ENCODE measurements around the gene SYN1.

The SYN1 gene

GRCh38 chrX:47593522-47593921 is 26.1 kb downstream of the SYN1 start:
- no peak for DNase-seq

GRCh38 chrX:47590984-47591383 is 28.7 kb downstream of the SYN1 start:
- no peak for DNase-seq

GRCh38 chrX:47587906-47588735 is 31.5 kb downstream of the SYN1 start:
- no peak for DNase-seq

GRCh38 chrX:47587091-47587891 is 32.4 kb downstream of the SYN1 start:
- DNase-seq: no peak

- DNase-seq: no peak
Measured at GRCh38 chrX:47586043-47586787, 33.4 kb downstream of the SYN1 start.

DNA sequence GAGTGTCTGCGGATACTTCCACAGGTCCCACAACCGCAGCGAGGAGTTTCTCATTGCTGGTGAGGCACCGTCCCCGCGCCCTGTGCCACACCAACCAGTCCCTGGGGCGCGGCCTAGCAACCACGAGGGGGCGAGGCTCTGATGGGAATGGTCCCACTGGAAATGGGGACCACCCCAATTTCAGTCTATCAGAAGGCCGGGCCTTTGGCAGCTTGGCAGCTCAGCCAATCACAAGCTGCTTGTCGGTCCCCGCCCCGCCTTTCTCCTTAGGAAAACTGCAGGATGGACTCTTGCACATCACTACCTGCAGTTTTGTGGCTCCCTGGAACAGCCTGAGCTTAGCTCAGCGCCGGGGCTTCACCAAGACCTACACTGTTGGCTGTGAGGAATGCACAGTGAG is 34.4 kb downstream of the SYN1 start:
- DNase-seq: no peak

DNA sequence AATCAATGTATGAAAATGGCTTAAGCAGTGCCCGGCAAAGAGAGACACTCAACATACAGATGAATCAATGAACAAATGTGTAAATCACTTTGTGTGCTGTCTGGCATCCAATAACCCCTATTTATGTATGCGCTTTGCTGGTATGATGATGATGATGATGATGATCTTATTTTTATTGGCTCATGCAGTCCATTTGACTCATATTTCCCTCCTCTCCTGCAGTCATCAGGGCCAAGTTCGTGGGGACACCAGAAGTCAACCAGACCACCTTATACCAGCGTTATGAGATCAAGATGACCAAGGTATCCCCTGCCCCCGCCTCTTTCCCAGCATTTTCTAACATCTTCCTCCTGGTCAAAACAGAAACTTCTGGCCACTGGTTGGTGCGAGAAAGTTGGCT is 34.9 kb downstream of the SYN1 start:
- no peak for DNase-seq

GRCh38 chrX:47583240-47583861 is 36.3 kb downstream of the SYN1 start:
- no peak for DNase-seq

DNA sequence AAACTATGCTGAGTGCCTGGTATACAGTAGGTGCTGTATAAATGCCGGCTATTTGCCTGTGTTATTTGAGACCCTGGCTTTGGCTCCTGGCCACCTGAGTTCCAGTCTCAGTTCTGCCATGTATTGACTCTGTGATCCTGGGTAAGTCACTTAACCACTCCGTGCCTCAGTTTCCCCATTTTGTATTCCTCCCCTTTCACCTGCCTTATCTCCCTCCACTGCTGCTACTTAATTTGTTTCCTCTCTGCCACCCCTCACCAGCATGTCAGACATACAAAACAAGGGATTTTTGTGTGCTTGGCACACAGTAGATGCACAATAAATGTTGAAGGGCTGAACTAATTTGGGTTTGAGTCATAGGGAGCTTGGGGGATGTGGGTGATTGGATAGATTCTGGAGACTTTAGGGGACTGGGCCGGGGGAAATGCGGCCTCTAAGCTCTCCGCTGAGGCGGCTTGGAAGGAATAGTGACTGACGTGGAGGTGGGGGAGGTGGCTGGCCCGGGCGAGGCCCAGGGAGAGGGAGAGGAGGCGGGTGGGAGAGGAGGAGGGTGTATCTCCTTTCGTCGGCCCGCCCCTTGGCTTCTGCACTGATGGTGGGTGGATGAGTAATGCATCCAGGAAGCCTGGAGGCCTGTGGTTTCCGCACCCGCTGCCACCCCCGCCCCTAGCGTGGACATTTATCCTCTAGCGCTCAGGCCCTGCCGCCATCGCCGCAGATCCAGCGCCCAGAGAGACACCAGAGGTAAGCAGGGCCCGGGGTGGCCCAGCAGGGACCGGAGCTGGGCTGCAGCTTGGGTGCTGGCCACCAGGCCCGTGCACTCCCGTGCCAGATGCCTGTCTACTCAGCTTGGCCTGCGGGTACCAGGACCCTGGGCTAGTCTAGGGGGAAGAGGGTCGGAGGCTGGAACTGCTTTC is 37.7 kb downstream of the SYN1 start, which contains the start of gene TIMP1:
Gene TIMP1, plus strand, starts transcription at position 706 of the 917 bp plus-strand sequence. CDS start 980 bp downstream, outside the sequence.
- peak; percentile 75 for DNase-seq

GRCh38 chrX:47579537-47579936 is 40.1 kb downstream of the SYN1 start:
- no peak for DNase-seq

DNA sequence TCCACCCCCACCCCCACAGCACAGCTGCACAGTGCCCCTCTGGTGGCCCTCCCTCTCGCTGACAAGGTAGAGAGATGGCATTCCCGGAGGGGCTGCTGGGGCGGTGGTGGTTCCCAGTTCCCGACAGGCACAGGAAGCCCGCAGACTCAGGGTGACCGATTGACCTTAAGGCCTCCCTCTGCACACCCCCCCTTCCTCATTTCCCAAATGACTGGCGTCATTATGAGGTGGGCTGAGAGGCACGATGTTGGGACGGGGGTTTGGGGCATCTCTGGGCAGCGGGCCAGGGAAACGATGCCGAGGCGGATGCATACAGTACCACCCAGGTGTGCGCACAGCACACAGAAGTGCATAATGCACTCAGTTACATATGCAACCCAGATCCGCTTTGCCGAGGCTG is 41.0 kb downstream of the SYN1 start:
- DNase-seq: no peak

GRCh38 chrX:47577901-47578300 is 41.8 kb downstream of the SYN1 start:
- DNase-seq: no peak

- DNase-seq: no peak
Measured at GRCh38 chrX:47577424-47577823, 42.2 kb downstream of the SYN1 start.

DNA sequence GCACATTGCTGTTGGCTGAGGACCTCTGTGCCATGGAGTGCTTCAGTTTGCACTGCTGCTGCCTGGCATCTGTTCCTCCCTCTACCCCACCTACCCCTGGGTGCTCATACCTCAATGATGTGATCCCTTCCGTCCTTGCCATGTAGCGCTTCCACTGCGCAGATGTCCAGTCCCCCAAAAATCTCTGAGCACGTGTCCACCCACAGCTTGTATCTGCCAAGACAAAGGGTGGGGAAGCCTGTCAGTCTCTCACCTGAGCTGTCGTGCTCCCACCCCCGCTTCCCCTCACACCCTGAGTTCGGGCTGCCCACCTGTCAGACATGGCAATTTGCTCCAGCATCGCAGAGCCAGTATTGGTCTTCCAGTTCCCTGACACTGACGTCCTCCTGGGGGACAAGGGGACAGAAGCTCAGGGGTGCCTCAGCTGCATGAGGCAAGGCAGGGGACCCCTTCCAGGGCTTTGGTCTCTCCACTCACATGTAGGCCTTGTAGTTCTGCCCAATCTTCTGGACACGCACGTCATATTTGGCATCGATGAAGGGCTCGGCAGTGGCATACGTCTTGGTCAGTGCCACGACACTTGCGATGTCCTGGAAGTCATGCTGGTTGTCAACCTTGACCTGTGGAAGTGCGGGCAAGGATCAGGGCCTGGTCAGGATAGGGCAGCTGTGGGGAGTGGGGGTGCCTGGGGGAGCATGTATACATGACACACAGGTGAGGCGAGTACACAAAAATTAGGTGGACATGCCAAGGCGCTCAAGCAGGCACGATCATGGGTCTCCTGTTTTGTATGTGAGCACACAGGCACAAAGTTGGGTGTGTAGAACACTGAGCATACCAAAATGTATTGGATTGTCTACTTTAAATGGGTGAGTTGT is 43.4 kb downstream of the SYN1 start:
- DNase-seq: no peak

DNA sequence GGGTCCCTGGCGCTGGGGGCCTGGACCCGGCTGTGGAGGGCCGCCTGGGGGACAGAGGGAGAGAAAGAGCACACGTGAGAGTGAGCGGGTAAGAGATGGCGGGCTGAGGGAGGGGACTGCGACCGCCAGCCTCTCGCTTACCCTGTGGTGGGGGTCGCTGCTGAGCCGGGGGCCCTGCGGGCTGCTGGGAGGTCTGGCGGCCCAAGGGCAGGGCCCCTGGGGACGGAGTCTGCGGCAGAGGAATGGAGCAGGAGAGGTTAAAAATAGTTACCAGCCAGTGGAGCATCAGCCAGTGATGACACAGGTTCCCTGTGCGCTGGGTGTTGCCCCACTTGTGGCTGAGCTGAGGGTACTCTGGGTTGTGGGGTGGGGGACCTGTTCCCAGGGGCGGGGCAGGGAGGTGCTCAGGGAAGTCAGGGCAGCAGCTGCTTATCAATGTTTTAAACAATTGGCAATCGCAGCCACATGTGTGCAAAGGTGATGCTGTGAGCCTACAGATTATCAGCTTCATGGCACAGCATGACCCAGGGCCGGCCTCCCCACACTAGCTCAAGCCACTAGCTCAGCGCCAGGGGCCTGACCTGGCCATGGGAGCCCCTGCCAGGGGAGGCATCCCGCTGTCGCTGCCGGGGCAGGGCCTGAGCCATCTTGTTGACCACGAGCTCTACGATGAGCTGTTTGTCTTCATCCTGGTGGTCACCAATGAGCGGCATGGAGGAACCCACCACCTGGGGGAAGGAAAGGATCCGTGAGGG is 44.9 kb downstream of the SYN1 start:
- DNase-seq: peak; percentile 36

DNA sequence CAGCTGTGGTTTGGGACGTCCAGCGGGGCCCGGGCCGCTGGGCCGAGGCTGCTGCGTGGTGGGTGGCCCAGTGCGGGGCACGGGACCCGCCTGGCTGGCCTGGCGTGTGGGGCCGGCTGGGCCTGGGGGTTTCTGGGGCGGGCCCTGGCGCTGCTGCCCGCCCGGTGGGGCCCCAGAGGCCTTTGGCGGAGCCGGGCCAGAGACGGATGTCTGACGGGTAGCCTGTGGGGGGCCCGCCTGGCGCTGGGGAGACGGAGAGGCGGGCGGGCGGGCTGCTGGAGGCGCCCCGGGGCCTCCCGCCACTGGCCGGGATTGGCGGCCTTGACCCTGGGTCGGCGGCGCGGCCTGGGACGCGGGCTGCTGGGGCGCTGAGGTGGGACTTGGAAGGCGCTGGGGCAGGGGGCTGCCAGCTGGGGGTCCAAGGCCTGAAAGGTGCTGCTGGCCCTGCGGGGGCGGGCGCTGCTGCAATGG is 45.5 kb downstream of the SYN1 start:
- no peak for DNase-seq

GRCh38 chrX:47573341-47574075 is 46.1 kb downstream of the SYN1 start:
- peak; percentile 61 for DNase-seq

- DNase-seq: no peak
Measured at GRCh38 chrX:47572773-47573340, 46.8 kb downstream of the SYN1 start.

DNA sequence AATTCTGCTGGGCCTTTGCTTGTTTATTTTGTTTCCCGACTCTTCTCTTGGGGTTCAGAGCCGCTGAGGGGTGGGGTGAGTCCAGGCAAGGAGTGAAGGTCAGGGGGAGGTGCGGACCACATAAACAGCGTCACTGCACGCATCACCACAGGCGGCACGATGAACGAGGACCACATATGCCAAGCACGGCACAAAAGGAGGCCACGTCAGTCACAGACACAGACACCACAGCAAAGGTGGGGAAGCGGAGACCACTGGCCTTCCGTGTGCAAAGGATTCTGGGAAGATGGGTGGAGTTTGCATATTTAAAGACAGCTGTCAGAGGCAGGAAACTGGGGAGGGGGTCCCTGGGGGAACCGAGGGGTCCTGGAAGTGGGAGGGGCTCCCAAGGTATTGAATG is 47.8 kb downstream of the SYN1 start:
- no peak for DNase-seq
